Measurements from ENCODE around the gene ADIRF. TPM values are rescaled to one million over a fixed set of nuclear protein-coding genes. Genes with fewer than 3 reads are reported as not detected.
A peak's percentile ranks its signal among the peaks of the same experiment; 100 is the strongest.

The ADIRF gene
- total and polyA plus RNA-seq, 9 of the 15 experiments (the other 6 are each of a cell fraction or from before 2014, with no cell fraction given), result 0.08 TPM; not detected in 8

GRCh38 chr10:86958901-86959736 lies 9.2 kb upstream of the ADIRF start (continued):
- TF ChIP-seq ZNF318 (IDR thresholded peaks at IDR 0.05; ENCODE audit: borderline replicate concordance in 1 of 2, low read depth in 1 of 2) (no peak), MCM5 (IDR thresholded peaks at IDR 0.05; ENCODE audit: low read depth) (no peak), ZNF609 (CRISPR knock-in tag; IDR thresholded peaks at IDR 0.05; ENCODE audit: borderline replicate concordance) (no peak), ZNF431 (CRISPR knock-in tag; IDR thresholded peaks at IDR 0.05) (no peak), ZFP1 (CRISPR knock-in tag; IDR thresholded peaks at IDR 0.05) (no peak), SAP30 (IDR thresholded peaks at IDR 0.05; ENCODE audit: borderline replicate concordance, insufficient read depth, low read depth, low read length, poor library complexity, severe bottlenecking) (no peak), JUN (IDR thresholded peaks at IDR 0.05; ENCODE audit: borderline replicate concordance, low read depth, low read length) (peak; percentile 76), JUN (CRISPR knock-in tag; IDR thresholded peaks at IDR 0.05; ENCODE audit: borderline replicate concordance) (no peak), ZNF512 (tag; IDR thresholded peaks at IDR 0.05) (no peak), FOXK1 (CRISPR knock-in tag; IDR thresholded peaks at IDR 0.05; ENCODE audit: borderline replicate concordance) (no peak)

All from K562 (cell line).